Thymus (tissue), 11 donors: ENCODE measurements around the gene TRA2B. TPM values are rescaled to one million over a fixed set of nuclear protein-coding genes. Genes with fewer than 3 reads are reported as not detected.

Source experiments
- DNase-seq, 9 donors: peaks; one replicate each; pipeline ENCODE4 v3.0.0-alpha.2; 2013; ENCODE audit warnings: low spot score in 9 of 9, low read depth in 6 of 9, missing footprints in 1 of 9
- H3K27ac ChIP-seq, 2 donors: one replicate each; pipeline ENCODE4 v1.5.1; 2013; ENCODE audit warnings: control low read depth in 1 of 2, low read depth in 1 of 2, low read length in 1 of 2, mild to moderate bottlenecking in 1 of 2, moderate library complexity in 1 of 2
- H3K27me3 ChIP-seq, 2 donors: one replicate each; pipeline ENCODE4 v1.5.1; 2013; ENCODE audit warnings: low read length in 1 of 2; ENCODE audit not compliant: control insufficient read depth in 2 of 2, insufficient read depth in 1 of 2
- H3K36me3 ChIP-seq, 2 donors: one replicate each; pipeline ENCODE4 v1.5.1; 2013; ENCODE audit warnings: low read length in 1 of 2, mild to moderate bottlenecking in 1 of 2, moderate library complexity in 1 of 2; ENCODE audit not compliant: control insufficient read depth in 2 of 2, insufficient read depth in 2 of 2
- H3K4me1 ChIP-seq, 2 donors: one replicate each; pipeline ENCODE4 v1.5.1; 2013; ENCODE audit warnings: low read length in 2 of 2; ENCODE audit not compliant: control insufficient read depth in 2 of 2, insufficient read depth in 2 of 2
- H3K4me3 ChIP-seq, 2 donors: one replicate each; pipeline ENCODE4 v1.5.1; 2013; ENCODE audit warnings: low read length in 2 of 2, control low read depth in 1 of 2, mild to moderate bottlenecking in 1 of 2
- H3K9me3 ChIP-seq, 2 donors: one replicate each; pipeline ENCODE4 v1.5.1; 2013; ENCODE audit warnings: low read length in 1 of 2, mild to moderate bottlenecking in 1 of 2; ENCODE audit not compliant: control insufficient read depth in 2 of 2, insufficient read depth in 1 of 2
- WGBS: extraction: QIAGEN DNeasy Blood & Tissue Kit; methylation state at CpG from one replicate; pipeline ENCODE4 v1.1.7; 2013; 5-methylcytosine and 5-hydroxymethylcytosine counted together
- polyA plus RNA-seq: library from polyadenylated mRNA; stranded (reverse); fragments of 200-250 nt; gene quantifications from one replicate; pipeline ENCODE4 v1.2.3, GENCODE V29; 2013
- total RNA-seq: library from RNA; stranded (reverse); fragments of 120-200 nt; gene quantifications from one replicate; pipeline ENCODE4 v1.2.4, GENCODE V29; 2013
- donor health status: healthy.

The TRA2B gene
- total and polyA plus RNA-seq, 2 donors: 177 to 206 TPM

- H3K4me3 ChIP-seq: no peak overlapping the region
- no peaks in the 10 kb centered on the region for H3K4me1 ChIP-seq
- no peak overlapping the region for H3K27ac ChIP-seq
- DNase-seq: no peak
- no peaks in the 10 kb centered on the region for H3K9me3 ChIP-seq
- no peaks in the 10 kb centered on the region for H3K27me3 ChIP-seq
- 96% methylated on average over 7 of the region's 7 CpGs for WGBS
- H3K36me3 ChIP-seq: no peaks in the 10 kb centered on the region
Measured at GRCh38 chr3:185880600-185880999, 57.2 kb downstream of the TRA2B start.

- H3K27ac ChIP-seq: no peak overlapping the region
- no peak for DNase-seq
- no peaks in the 10 kb centered on the region for H3K4me1 ChIP-seq
- H3K9me3 ChIP-seq: no peaks in the 10 kb centered on the region
- no peaks in the 10 kb centered on the region for H3K36me3 ChIP-seq
- no peak overlapping the region for H3K4me3 ChIP-seq
- H3K27me3 ChIP-seq: no peaks in the 10 kb centered on the region
- 89% methylated on average over 5 of the region's 5 CpGs for WGBS
Measured at GRCh38 chr3:185878920-185879319, 58.9 kb downstream of the TRA2B start.

- Histone ChIP-seq H3K4me1 (no peaks in the 10 kb centered on the region), H3K27ac (no peak overlapping the region), H3K36me3 (no peaks in the 10 kb centered on the region), H3K27me3 (no peaks in the 10 kb centered on the region), H3K4me3 (no peak overlapping the region), H3K9me3 (no peaks in the 10 kb centered on the region)
- no peak for DNase-seq
- 84% methylated on average over 9 of the region's 9 CpGs for WGBS
Measured at GRCh38 chr3:185874119-185874518, 63.7 kb downstream of the TRA2B start.

GRCh38 chr3:185867650-185868049 is 70.2 kb downstream of the TRA2B start:
- no peak overlapping the region for H3K4me3 ChIP-seq
- no peak for DNase-seq
- H3K27me3 ChIP-seq: no peaks in the 10 kb centered on the region
- no peak overlapping the region for H3K27ac ChIP-seq
- H3K36me3 ChIP-seq: no peaks in the 10 kb centered on the region
- H3K9me3 ChIP-seq: no peaks in the 10 kb centered on the region
- 100% methylated on average over 2 of the region's 2 CpGs for WGBS
- no peaks in the 10 kb centered on the region for H3K4me1 ChIP-seq

- Histone ChIP-seq H3K27me3 (no peaks in the 10 kb centered on the region), H3K4me1 (no peaks in the 10 kb centered on the region), H3K36me3 (no peaks in the 10 kb centered on the region), H3K27ac (no peak overlapping the region), H3K9me3 (no peaks in the 10 kb centered on the region), H3K4me3 (no peak overlapping the region)
- no peak for DNase-seq
Measured at GRCh38 chr3:185866995-185867394, 70.8 kb downstream of the TRA2B start.

- Histone ChIP-seq H3K27me3 (no peaks in the 10 kb centered on the region), H3K9me3 (no peaks in the 10 kb centered on the region), H3K27ac (no peak overlapping the region), H3K4me1 (no peaks in the 10 kb centered on the region), H3K4me3 (no peak overlapping the region), H3K36me3 (no peaks in the 10 kb centered on the region)
- WGBS: 97% methylated on average over 1 of the region's 1 CpG
- no peak for DNase-seq
Measured at GRCh38 chr3:185866555-185866954, 71.3 kb downstream of the TRA2B start.

Other genes starting within 250 kb of the TRA2B start
- gene IGF2BP2, start 113.0 kb downstream of the TRA2B start, total RNA-seq: 12.1 TPM
- gene IGF2BP2, start 113.0 kb downstream of the TRA2B start, polyA plus RNA-seq: 2.0 TPM
- 11.0 TPM for gene ETV5, start 171.1 kb upstream of the TRA2B start, total RNA-seq
- 4.9 TPM for gene ETV5, start 171.1 kb upstream of the TRA2B start, polyA plus RNA-seq